SK-N-SH (cell line): Measurements from ENCODE around the gene SFMBT2.

Source experiments
- EZH2phosphoT487 ChIP-seq: fragments of 200-600 bp; sonication (generic); IDR thresholded peaks from 2 replicates; pipeline ENCODE4 v1.6.1; 2017; ENCODE audit warnings: low read depth, mixed run types, mild to moderate bottlenecking, antibody characterized with exemption, moderate library complexity, borderline replicate concordance
- TF ChIP-seq, protein P1 (sequence below): fragments of 200-600 bp; sonication (generic); IDR thresholded peaks from 2 replicates; pipeline ENCODE4 v1.6.1; 2017; ENCODE audit warnings: antibody characterized with exemption, mild to moderate bottlenecking, moderate library complexity

DNA sequence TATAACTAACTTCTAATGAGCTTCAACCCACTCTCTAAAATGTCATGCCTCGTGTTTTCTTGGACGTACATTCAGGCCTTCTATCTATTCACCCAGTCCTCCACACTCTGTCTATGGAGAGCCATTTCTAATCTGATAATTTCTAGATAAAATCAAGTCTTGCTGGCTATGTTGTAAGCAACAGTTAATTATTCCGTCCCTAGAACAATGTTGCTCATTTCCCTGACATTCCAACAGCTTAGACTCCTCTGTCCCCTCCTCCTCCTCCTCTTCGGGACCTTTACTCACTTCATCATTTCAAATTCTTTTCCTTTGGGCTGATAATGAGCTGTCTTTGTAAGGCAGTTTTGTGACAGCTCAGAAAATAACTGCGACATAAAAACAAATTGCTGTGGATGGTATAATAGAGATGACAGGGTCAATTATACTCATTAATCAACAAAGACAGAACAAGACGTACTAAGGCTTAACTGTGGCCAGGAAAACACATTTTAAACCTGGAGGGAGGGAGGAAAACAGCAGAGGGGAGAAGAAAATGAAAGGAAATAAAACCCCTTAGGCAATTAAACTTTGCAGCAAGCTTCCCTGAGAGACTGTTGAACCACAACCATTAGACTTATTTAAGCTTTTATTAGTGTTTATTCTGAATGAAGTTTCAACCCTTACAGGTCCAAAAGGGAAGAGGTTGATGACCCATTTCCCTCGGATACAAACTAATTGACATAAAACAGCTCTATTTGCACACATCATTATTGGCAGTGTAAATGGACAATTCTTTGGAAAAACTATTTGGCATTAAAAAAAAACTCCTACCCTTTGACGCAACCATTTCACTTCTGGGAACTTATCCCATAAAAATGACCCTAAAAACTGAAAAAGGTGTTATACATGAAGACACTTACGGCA lies 179.1 kb downstream of the SFMBT2 start:
- TF ChIP-seq, protein P1, sequence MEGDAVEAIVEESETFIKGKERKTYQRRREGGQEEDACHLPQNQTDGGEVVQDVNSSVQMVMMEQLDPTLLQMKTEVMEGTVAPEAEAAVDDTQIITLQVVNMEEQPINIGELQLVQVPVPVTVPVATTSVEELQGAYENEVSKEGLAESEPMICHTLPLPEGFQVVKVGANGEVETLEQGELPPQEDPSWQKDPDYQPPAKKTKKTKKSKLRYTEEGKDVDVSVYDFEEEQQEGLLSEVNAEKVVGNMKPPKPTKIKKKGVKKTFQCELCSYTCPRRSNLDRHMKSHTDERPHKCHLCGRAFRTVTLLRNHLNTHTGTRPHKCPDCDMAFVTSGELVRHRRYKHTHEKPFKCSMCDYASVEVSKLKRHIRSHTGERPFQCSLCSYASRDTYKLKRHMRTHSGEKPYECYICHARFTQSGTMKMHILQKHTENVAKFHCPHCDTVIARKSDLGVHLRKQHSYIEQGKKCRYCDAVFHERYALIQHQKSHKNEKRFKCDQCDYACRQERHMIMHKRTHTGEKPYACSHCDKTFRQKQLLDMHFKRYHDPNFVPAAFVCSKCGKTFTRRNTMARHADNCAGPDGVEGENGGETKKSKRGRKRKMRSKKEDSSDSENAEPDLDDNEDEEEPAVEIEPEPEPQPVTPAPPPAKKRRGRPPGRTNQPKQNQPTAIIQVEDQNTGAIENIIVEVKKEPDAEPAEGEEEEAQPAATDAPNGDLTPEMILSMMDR = no peak
- TF ChIP-seq EZH2phosphoT487 = no peak
